HG03025 (cell line): ENCODE measurements around the gene ANKRD29.

Experiments
- ATAC-seq: cut with Tn5 transposase; IDR thresholded peaks from one replicate; pipeline ENCODE4 v1.9.1; 2021; ENCODE audit warnings: mild to moderate bottlenecking, moderate library complexity; ENCODE audit not compliant: unreplicated experiment, low FRiP score

Gene ANKRD29

DNA sequence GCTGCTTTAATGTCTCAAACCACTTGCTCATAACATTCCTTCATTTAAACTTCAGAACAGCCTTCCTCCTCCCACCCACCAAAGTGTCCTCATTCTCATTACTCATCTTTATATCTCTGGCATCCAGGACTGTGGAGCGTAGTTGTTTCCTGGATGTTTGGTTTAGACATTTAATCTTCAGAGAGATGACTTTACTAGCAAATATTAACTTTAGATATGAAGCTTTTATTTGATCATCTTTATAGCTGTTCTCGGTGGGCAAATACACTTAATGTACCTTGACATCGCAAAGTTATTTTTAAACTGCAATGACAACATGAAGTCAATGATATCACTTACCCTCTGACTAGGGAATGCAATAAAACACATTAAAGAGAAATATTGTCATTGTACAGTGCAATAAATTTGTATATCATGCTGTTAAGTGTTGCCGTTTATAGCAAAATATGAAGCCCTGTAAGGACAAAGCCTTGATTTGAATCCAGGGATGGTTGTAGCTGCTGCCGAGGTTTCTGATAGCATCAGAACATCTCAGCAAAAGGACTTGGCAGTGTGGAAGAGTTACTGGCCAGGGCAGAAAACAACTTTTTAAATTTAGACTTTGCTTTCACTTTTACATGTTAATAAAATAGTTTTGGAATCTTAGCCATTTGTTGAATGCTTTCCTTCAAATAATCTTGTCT is 21.9 kb upstream of the ANKRD29 start:
- no peak for ATAC-seq

DNA sequence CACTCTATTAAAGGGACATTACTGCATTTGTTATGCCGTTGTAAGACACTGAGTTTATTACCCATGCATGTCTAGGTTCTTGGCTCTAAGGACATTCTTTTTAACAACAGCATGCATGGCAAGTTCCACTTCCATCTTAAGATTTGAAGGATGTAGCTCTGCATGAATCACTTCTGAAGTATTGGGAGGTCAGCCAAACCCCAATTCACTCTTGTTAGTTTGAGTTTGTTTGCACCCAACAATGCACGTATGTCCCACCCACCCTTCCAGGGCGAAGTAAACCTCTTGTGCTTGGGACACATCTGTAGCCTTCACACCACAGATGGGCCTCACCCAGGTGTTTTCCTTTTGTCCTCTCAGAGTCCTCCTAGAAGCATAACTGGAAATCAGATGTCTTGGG is 21.0 kb upstream of the ANKRD29 start:
- no peak for ATAC-seq

DNA sequence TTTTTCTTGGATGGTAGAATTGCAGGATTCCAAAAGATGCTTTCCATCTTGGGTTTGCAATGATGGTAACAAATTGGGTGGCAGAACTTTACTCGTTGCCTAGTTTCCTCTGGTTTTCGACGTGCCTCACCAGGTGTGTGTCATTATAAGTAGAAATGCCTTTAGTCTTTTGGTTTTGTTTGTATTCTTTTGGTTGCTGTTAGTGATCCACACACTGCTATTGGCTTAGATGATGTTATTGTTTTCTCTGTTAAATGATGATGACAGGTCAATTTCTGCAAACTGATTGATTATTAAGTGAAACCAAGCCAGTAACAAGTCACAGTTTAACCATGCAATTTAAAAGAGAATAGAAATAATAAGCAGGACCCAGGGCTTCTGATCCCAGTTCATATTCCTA is 20.4 kb upstream of the ANKRD29 start:
- ATAC-seq, result no peak

DNA sequence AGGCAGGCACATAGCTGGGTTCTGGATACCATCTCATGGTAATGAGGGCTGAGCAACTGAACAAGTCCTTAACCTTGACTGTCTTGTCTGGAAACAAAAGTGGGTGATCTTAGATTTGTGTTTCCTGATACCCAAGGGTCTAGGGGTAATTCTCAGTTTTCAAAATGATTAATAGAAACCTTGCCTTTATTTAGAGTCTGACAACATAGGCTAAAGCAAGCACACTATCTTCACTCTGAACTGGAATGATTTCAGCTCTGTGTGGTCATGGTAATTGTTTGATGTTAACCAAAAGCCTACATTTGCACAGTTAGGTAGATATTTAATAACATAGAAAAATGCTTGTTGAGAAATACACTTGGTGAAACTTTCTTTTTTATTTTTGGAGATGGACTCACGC is 19.8 kb upstream of the ANKRD29 start:
- ATAC-seq, result no peak

DNA sequence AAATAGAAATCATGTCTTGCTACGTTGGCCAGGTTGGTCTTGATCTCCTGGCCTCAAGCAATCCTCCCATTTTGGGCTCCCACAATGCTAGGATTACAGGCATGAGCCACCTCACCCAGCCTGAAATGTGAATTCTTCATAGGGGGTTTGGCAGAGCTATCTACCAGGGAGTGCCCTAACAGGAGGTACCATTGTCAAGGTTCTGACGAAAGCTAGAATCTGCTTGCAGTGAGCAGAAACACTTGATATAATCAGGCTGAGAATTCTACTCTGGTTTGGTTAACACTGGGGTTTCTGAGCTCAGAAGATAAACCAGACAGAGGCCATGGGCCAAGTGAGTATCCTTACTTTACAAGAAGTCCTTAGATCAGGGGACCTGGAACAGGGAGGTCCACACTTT is 19.3 kb upstream of the ANKRD29 start:
- ATAC-seq, result no peak

DNA sequence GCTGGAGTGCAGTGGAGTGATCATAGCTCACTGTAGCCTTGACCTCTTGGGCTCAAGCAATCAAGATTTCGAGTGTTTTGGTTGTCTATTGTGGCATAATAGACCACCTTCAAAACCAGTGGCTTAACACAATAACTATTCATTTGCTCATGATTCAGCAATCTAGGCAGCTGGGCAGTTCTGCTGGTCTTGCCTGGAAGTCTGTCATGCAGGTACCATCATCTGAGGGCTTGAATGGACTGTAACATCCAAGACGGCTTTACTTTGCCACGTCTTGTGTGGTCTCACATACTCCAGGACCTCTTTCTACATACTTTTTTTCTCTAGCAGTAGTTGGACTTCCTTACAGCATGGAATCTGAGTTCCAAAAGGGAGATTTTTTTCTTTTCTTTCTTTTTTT is 13.2 kb upstream of the ANKRD29 start:
- ATAC-seq, result no peak

DNA sequence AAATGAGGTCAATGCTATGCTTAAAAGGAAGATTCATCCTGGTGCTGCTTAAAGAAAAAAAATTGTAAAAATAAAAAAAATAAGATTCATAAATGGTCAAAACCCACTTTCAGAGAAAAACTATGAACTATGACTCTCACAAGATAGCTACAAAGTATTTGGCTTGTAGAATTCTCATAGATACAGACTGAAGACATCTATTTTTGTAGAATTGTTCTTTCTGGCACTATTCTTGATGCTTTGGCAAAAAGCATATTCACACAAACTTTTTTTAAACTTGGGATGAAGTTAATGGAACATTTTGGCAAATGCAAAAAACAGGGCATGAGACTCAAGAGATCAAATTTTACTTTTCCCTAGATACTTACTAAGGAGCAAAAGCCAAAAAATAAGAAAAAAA is 12.5 kb upstream of the ANKRD29 start:
- ATAC-seq, result no peak

DNA sequence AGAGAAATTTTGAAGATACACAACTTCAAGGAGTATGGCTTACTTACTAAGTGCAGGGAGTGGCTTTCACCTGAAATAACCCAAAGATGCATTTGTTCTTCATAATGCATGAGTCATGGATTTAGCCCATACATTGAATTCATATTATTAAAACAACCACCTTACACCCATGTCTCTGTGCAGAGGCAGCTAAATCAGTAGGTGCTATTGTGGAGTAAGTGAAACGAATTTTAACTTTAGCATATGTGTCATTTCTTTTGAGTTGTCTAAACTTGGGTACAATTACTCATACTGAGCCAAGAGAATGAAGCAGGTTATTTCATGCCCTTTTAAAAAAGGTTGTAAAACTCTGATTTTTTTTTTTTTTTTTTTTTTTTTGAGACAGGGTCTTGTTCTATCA is 11.0 kb upstream of the ANKRD29 start:
- no peak for ATAC-seq

DNA sequence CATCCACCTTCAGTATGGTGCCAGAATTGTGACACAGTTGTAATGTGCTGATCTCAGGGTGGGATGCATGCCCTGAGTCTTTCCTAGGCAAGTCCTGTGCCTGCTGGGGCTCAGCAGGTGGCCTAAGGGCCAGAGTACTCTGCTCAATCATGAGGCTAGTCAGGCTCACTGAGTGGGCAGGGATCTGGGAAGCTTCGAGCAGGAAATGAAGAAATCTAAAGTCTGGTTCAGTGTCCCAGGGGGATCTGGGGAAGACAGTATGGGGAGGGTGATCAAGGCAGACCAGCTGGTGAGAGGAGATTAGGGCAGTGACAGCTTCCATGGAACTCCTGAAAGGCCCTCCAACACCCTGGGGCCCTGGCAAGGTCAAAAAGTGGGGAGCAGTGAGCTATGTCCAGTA is 8.9 kb upstream of the ANKRD29 start:
- ATAC-seq, result no peak

DNA sequence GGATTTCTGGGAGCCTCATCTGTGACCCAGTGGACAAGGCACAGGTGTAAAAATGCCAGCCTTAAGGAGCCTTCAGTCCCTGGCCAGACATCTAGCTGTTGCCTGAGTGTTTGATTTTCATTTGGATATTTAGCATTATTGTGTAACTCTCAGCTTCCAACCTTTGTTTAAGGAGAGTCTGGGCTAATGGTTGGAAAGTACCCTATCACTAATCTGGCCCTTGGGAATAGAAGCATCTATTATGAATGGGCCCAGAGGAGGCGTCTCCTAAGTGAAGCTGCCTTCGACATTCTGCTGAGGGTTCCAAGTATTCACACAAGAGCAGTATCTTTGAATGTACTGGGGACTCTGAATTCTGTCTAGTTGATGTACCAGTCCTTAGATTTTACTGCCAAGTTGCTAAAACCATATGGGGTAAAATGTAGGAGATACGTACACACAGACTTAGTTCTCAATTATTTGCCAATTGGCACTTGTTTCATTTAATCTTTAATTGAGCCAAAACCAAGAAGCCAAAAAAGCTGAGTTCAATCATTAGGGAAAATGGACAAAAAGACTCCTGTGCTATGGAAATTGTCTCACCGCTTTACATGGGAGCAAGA is 7.2 kb upstream of the ANKRD29 start:
- ATAC-seq, result no peak

DNA sequence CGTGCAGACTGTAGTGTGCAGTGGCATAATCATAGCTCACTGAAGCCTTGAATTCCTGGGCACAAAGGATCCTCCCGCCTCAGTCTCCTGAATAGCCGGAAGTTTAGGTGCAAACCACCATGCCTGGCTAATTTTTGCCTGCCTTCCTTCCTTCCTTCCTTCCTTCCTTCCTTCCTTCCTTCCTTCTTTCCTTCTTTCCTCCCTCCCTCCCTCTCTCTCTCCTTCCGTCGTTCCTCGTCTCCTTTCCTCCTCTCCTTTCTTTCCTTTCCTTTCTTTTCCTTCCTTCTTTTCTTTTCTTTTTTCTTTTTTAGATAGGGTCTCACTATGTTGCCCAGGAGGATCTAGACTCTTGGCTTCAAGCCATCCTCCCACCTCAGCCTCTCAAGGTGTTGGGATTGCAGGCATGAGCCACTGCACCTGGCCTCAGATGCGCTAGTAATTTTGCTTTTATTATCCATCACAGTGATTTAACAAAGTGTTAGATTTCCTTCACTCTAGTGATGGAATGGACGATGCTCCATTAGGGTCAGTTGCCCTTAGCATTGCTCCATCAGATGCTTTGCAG is 6.6 kb upstream of the ANKRD29 start:
- no peak for ATAC-seq

DNA sequence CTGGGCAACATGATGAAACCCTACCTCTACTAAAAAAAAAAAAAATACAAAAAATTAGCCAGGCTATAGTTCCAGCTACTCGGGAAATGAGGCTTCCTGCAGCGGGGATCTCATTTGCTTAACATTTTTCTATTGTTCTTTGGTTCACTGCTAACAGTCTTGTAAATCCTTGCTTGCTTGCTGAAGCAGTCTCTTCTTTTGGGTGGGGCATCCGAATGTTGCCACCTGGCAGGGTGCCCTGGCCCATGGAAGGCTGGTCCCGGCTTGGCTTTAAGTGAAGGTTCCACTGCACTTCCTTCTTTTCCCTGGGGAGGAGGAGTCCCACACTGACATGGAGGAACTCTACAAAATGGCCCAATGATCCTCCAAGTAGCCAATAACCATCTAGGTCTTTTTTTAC is 6.0 kb upstream of the ANKRD29 start:
- ATAC-seq, result no peak

DNA sequence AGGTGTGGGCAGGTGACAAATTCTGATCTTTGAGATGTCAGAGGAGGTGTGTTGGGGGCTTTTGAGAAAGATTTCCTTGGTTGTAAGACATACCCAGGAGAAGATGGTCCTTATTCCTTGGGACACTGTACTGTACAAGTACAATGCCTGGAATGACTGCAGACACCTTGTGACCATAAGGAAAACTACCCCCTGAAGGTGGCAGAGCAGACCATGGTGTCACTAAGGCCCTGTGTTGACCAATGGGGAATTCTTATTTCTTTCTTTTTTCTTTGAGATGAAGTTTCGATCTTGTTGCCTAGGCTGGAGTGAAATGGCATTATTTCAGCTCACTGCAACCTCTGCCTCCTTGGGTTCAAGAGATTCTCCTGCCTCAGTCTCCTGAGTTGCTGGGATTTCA is 4.4 kb upstream of the ANKRD29 start:
- no peak for ATAC-seq

DNA sequence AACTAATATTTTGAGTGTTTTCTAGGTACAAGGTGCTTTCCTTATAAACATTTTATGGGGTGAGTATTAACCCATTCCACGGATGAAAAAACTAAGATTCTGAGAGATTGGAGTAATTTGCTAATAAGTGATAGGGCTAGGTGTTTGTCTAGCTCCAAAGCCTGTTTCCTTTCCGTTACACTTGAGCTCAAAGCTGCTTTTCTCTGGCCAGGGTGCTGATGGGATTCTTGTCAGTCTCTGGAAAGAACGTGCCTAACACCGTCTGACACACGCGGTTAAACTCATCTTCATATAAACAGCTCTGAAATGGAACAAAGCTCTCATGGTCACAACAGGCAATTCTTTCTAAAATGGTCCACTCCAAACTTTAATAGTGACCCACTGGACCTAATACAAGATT is 2.0 kb upstream of the ANKRD29 start:
- ATAC-seq, result no peak

DNA sequence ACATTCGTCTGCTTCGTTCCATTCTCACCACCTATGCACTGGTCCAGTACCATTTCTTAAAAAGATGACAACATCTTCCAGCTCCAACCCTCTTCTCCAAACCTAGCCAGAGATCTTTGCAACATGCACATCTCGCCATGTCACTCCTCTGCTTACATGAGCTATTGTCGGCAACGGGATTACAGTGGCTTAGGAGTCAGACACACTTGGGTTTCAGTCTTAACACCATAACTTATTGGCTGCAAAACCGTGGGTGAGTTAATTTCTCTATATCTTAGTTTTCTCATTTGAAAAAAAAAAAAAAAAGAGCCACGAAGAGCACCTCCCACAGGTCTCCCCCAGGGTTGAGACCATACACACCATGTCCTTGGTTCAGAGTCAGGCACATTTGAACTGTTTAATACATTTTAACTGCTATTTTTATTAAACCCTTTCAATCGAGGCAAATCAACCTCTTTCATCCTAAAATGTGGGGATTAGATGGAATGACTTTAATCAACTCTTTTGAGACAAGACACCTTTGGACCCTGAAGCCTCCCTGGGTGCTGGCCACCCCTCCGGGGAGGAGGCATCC is 889 bp downstream of the ANKRD29 start:
- no peak for ATAC-seq

DNA sequence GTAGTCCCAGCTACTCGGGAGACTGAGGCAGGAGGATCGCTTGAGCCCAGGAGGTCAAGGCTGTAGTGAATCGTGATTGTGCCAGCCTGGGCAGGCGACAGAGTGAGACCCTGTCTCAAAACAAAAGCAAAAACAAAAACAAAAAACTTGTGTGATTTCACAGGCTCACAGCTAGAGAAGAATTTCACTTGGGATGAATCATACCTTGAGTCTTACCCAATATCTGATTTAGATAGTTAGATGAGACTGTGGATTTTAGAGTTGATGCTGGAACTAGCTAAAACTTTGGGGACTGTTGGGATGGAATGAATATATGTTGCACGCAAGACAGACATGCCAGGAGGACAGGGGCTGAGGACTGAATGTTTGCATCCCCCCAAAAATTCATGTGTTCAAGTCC is 4.4 kb downstream of the ANKRD29 start:
- no peak for ATAC-seq

DNA sequence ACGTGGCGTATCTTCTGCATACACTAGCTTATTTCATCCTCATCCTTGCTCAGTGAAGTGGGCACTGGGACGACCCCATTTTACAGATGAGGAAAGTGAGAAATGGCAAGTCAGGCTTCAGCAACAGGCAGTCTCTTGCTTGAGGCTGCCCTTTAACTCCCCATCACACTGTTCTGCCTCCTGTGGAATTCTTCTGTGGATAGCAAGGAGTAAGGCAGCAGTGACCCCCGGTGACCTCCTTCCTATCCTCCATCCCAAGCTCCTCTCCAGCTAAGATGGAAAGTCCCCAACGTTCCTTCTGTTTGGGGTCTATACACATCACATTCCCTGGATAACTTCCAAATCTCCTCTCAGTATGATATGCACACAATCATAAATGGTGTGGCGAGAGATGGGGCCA is 10.5 kb downstream of the ANKRD29 start:
- ATAC-seq, result no peak

DNA sequence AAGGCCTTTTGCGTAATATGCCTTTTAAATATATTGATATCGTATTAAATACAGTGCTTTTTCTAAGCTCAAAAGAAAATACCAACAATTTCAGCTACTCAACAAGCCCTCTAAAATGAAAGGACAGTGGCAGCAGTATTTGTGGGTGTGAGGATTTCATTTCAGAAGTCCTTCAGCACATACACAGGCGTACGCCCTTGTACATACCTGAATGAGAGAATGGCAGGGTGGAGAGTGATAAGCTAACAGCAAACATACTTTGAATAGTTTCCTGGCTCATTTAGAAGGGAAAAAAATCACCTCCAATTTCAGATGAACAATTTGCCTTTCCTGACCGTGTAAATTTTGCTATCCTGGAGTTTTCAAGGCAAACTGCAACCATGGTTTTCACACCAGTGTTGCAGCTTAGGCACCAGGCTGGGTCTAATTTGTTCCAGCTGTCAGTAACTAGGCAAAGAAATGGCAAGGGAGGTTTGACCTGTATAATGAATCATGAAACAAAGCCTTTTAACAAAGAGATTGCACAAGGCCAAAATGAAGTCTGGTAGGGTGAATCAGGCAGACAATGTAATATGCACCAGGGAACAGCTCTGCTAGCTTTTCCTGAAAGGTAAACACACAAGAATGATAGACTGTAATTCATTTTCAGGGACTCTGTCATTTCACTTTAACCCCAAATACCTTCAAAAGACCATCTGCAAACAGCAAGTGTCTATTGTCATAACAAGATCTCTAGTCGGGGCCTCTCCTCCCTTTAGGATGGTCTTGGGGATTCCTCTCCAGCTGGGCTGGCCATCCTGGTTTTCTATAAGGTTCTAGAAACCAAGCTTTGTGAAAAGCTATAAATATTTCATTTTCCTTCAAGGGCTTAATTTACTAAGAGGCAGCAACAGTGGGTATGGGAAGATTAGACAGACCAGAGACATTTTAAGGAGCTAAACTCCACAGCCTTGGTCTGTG is 11.5 kb downstream of the ANKRD29 start:
- ATAC-seq, result no peak

DNA sequence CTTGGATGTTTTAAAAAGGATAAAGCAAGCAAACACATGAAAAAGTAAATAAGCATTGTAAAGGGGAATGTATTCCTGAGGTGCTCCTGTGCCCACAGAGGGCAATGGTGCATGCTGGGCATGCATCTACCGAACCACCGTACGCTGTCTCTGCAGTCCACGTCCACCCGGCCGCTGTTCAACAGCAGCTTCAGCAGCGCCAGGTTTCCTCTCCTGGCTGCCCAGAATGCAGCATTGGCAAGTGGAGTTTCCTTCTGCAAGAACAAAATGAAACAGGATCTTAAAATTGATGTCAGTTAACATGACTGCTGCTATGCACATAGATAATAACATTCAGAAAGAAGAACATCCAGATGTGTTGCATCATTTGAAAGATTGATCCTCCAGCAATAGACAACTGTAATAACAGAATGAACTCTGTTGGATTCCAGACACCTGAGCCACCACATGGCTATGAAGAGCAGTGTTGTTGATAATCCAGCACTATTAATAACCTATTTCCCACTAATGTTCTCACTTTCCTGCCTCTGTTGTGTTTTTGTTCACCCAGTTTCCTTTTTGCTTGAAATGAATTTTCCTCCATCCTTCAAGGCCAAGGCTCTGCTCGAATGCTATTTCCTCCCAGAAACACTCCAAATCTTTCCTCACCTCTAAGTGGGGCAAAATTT is 13.6 kb downstream of the ANKRD29 start:
- ATAC-seq, result no peak

DNA sequence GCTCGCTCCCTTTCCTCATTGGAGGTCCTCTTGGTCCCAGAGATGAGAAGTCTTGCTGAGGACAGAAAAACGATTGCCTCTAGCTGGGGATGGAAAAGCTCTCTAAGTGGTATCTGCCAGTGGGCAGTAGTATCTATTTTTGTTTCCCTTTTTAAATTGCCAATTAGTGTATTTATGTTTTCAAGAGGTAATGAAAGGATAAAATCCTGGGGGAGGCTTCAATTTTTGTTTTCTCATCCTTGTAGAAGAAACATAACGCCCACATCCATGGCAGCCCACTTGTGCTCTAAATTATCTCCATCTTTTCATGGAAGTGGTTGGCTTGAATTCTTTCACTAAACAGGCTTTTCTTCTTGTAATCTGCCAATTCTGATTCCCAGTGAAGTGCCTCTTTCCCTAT is 14.3 kb downstream of the ANKRD29 start:
- no peak for ATAC-seq
